Measurements from ENCODE around the gene AP1S1.
A peak's percentile ranks its signal among the peaks of the same experiment; 100 is the strongest.
"Not testable (repeated sequence)": the region's sequence is repeated elsewhere in the genome, so short reads cannot be mapped to it uniquely, and the experiment has no call there.

The AP1S1 gene

DNA sequence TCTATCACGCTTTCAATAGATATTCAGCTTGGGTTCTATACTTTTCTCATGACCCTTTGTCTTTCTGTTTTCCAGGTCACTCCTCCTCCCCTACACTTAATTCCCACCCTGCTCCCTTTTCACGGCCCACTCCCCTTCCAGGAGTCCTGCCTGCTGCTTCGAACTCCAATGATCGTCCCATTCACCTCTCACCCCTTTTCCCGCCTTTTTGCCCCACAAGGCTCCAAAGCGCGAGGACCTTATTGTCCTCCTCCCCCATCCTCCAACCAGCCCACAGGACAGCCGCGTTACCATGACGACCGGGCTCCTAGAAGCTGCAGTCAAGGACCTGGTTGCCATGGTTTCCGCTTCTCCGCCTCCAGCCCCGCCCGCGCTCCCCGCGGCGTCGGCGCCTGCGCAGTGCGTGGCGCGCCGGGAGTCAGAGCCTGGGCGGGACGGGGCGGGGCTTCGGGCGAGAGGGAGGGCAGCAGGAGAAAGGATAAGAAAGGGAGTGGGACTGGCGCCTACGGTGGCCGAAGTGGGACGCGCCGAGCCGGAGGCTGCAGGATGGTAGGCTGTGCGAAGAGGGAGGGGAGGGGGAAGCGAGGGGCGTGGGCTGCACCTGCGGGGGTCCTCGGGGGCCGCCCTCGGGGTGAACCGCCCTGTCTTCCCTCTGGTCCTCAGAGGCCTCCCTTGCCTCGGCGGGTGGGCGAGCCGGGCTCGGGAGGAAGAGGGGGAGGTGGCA lies at the start of gene AP1S1:
Gene AP1S1 (plus strand): TSS at position 508 of the 724 bp plus-strand sequence. CDS start 39 bp downstream, at position 547.
- peak; percentile 96 to 98 for DNase-seq

DNA sequence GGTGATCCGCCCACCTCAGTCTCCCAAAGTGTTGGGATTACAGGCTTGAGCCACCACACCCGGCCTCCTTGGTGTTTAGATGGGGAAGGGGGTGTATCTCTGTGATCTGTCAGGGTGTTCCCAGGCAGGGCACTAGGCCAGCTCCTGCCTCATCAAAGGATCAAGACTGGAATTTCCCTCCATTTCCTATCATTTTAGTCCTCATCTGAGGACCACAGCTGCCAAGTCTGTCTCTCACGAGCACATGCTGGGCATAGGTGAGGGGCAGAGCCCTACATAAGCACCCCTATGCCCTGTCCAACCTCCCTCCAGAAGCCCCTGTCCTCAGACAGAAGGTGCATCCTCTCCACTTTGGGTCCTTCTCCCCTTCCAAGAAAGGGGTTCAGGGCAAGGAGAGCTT lies 49.5 kb upstream of the AP1S1 start:
- DNase-seq = no peak

DNA sequence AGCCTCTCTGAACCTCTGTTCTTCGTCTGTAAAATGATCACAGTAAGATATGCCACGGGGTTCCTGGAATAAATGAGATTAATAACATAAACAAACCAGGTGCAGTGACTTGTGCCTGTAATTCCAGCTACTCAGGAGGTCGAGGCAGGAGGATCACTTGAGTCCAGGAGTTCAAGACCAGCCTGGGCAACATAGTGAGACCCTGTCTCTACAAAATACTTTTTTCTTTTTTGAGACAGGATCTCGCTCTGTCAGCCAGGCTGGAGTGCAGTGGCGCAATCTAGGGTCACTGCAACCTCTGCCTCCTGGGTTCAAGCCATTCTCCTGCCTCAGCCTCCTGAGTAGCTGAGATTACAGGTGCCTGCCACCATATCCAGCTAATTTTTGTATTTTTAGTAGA lies 49.0 kb upstream of the AP1S1 start:
- not testable (repeated sequence) for DNase-seq

GRCh38 chr7:101106386-101106785 lies 47.9 kb upstream of the AP1S1 start:
- DNase-seq = no peak

- no peak for DNase-seq
Measured at GRCh38 chr7:101108330-101108857, 45.9 kb upstream of the AP1S1 start.

- no peak for DNase-seq
Measured at GRCh38 chr7:101108961-101109360, 45.3 kb upstream of the AP1S1 start.

- DNase-seq = no peak
Measured at GRCh38 chr7:101109368-101109767, 44.9 kb upstream of the AP1S1 start.

DNA sequence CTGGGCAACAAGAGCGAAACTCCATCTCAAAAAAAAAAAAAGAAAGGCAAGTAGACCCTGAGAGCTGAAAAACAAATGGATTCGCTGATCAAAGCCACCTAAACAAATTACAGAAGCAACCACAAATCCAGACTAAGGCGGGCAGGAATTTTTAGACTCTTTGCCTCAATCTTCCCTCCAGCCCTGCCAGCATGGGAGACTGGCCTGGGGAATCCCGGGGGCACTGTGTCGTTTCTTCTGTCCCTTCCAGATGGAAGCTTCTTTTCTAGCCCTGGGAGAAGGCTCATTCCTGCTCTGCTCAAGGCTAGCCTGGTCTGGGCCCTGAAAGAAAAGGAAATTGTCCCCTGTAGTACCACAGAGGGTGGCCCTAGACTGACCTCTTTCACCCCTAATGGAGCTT lies 43.0 kb upstream of the AP1S1 start:
- no peak for DNase-seq

DNA sequence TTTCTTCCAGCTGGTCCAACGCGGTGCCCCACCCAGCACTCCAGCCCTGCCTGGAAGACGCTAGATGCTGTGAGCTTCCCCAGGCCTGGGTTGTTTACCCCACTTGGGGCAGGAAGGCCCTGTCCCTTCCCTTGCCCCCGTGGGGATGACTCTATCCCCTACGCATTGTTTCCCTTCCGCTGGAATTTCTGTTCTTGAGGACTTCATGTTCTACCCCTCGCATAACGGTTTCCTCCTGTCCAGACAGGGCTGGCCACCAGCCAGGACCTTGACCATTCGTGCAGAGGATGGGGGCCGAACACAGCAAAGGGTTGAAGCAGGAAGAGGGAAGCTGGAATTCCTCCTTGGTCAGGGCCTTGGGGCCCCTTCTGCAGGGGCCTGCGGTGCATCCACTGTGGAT lies 42.0 kb upstream of the AP1S1 start:
- no peak for DNase-seq

GRCh38 chr7:101113140-101113539 lies 41.1 kb upstream of the AP1S1 start:
- not testable (repeated sequence) for DNase-seq

GRCh38 chr7:101113836-101114235 lies 40.4 kb upstream of the AP1S1 start:
- DNase-seq = no peak

GRCh38 chr7:101114492-101114891 lies 39.8 kb upstream of the AP1S1 start:
- DNase-seq = no peak

DNA sequence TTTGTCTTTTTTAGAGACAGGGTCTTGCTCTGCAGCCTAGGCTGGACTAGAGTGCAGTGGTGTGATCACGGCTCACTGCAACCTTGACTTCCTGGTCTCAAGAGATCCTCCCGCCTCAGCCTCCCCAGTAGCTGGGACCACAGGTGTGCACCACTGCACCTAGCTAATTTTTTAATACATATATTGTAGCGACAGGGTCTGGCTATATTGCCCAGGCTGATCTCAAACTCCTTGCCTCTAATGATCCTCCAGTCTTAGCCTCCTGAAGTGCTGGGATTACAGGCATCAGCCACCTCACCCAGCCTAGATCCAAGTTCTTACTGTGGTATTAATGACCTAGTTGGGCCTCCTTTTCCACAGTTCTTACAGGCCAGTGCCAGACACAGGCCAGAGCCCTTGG lies 39.1 kb upstream of the AP1S1 start:
- no peak for DNase-seq

- DNase-seq = no peak
Measured at GRCh38 chr7:101116898-101117297, 37.4 kb upstream of the AP1S1 start.

GRCh38 chr7:101118856-101119255 lies 35.4 kb upstream of the AP1S1 start:
- DNase-seq = no peak

DNA sequence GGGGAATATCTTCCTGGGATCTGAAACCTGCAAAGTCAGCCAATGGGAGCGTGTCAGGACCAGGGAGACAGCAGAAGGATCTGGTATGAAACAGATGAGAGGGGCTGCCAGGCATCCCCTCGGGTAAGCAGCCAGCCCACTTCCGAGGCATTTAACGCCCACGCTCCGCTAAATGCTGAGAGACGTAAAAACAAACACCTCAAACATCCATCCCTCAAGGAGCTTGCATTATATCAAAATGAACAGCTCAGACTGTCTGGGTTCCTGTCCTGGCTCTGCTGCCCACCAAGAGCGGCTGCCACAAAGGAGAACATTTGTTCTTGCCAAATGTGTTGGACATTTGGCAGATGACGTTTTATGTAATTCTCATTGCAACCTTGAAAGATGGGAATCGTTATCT lies 34.4 kb upstream of the AP1S1 start:
- DNase-seq = no peak

DNA sequence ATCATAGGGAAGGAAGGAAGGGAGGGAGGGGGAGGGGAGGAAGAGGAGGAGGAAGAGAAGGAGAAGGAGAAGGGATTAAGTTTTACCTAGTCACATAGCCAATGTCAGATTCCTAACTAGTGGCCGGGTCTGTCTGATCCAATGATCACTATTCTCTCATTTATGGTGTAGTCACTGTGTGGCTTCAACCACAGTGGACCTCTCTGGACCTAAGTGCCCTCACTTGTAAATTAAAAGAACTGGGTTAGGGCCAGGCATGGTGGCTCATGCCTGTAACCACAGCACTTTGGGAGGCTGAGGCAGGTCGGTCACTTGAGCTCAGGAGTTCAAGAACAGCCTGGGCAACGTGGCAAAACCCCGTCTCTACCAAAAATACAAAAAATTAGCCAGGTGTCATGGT lies 34.0 kb upstream of the AP1S1 start:
- no peak for DNase-seq

DNA sequence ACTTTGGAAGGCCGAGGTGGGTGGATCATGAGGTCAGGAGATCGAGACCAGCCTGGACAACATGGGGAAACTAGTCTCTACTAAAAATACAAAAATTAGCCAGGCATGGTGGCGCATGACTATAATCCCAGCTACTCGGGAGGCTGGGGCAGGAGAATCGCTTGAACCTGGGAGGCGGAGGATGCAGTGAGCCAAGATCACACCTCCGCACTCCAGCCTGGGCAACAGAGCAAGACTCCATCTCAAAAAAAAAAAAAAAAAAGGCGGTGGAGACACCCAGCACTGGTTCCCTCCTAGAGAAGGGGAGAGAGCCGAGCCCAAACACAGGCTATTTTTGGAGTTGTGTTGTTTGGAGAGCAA lies 32.7 kb upstream of the AP1S1 start:
- DNase-seq = not testable (repeated sequence)

- DNase-seq = no peak
Measured at GRCh38 chr7:101121991-101122932, 32.0 kb upstream of the AP1S1 start.

DNA sequence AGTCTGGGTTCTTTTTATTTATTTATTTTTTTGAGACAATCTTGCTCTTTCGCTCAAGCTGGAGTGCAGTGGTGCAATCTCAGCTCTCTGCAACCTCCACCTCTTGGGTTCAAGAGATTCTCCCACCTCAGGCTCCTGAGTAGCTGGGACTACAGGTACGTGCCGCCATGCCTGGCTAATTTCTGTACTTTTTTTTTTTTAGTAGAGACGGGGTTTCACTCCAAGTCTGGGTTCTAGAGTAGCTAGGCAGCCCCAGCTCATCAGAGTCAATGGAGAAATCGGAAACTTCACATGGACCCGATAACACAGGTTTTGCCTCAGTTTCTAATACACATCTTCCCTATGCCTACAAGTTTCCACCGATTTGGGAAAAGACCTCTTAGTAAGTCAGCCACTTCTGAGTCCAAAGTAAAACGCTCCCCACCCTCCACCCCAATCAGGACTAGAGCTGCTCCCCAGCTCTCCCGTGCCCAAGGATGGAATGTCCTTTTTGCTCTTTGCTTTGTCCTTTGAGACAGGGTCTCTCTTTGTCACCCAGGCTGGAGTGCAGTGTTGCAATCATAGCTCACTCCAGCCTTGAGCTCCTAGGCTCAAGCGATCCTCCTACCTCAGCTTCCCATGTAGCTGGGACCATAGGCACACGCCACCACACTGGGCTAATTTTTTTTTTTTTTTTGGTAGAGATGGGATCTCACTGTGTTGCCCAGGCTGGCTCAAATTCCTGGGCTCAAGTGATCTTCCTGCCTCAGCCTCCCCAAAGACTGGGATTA lies 31.2 kb upstream of the AP1S1 start:
- no peak for DNase-seq

GRCh38 chr7:101123703-101124068 lies 30.6 kb upstream of the AP1S1 start:
- DNase-seq = no peak

DNA sequence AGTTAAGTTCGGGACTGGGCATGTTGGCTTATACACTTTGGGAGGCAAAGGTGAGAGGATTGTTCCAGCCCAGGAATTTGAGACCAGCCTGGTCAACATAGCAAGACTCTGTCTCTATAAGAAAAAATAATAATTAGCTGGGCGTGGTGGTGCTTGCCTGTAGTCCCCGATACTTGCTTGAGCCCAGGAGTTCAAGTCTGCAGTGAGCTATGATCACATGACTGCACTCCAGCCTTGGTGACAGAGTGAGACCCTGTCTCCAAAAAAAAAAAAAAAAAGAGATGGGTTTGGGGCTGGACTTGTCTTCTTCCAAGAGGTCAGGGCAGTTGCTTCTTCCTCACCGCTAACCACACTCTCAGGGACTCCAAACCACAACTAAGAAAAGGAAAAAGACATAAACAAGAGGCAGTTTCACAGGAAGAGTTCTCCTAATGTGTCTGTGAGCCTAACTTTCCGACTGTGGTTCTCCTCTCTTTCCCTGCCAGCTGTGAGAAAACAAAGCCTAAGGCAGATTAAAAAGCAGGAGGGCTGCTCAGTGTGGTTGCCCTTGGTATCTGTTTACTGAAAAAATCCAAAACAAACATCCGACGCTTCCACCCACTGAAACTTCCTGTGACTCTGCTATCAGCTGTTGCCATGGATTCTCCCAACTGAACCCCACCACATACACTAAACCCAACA lies 29.8 kb upstream of the AP1S1 start:
- DNase-seq = no peak

Data from NCI-H1930 (cell line).